GM21619 (cell line): ENCODE results near the gene BPGM.
"Not testable (repeated sequence)": the region's sequence is repeated elsewhere in the genome, so short reads cannot be mapped to it uniquely, and the experiment has no call there.

Experiments used
- ATAC-seq: cut with Tn5 transposase; IDR thresholded peaks from one replicate; pipeline ENCODE4 v1.9.1; 2021; ENCODE audit not compliant: unreplicated experiment

BPGM gene

DNA sequence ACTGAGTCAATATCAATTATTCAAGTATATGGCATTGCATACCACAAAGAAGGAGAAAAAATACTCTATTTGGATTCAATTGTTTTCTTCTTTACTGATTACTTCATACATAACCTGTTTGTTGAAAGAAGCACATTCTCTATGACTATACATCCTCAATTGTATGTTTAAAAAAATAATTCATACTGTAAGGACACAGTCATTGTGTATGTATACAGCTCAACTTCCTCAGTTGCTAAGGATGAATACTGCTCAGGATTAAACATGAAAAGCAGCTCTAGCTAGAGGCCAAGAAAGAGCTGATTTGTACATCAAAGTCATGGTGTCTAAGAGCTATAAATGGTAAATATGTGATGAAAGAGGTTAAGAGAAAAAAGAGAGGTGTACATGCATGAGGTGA, 15.8 kb upstream of the BPGM start:
- no peak for ATAC-seq

DNA sequence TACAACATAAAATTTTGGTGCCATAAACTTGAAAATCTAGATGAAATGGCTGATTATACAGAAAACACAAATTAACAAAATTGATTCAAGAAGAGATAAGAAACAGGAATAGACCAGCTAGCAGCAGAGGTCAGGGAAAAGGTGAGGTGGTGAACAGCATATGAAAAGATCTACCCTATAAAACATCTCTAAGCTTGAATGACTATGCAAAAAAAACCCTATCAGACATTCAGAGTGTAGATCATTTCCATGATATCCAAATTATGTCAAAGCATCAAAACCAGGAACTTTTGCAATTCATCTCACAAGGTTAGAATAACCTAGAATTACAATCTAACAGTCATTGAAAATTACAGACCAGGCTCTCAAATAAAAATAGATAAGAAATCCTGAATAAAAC, 14.6 kb upstream of the BPGM start:
- no peak for ATAC-seq

DNA sequence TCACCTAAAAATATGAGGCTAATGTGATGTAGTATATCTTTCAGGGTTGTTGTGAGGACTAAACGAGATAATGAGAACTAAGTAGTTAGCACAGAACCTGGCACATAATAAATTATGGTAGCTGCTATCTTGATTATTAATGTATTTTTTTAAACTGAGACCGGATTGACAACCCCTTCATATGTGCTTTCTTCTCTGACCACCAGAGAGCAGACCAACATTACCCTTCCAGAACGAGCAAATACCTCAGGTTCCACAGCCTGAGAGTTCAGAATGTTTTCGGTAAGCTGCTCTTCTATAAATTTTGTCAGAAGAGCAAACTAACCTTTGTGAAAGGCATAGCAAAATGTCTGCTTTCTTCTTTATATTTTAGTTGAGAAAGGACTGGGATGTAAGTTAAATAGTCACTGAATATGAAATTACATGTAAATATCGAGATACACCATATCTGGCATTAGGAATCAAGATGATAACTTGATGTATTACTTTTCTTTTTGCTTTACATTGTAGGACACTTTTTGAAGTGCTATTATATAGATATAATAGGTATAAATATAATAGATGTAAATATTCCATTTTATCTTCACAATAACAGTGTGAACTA, 13.6 kb upstream of the BPGM start:
- no peak for ATAC-seq

DNA sequence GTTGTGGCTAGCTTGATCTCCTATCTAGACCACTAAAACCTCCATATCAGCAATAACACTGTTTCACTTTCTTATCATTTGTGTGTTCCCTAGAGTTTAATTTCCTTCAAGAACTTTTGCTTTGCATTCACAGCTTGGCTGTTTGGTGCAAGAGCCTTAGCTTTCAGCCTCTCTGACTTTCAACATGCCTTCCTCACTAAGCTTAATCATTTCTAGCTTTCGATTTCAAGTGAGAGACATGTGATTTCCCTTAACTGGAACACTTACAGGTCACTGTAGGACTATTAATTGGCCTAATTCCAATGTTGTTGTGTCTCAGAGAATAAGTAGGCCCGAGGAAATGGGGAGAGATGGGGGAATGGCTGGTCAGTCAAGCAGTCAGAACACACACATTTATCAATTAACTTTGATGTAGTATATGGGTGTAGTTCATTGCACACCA, 10.6 kb upstream of the BPGM start:
- ATAC-seq, result peak; percentile 92

DNA sequence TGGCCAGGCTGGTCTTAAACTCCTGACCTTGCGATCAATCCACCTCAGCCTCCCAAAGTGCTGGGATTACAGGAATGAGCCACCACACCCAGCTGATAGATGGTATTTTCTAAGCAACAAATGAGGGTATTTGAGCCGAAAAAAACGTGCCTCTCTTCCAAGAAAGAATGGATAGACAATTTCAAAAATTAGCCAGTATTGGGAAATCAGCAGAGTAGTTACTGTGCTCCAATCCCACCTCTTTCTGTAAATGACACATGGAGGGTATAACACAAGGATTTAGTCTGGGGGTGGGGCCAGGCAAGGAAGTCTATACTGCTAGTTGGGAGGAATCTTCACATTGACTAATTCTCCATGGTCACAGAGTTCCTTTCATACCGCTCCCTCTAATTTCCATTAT, 9.2 kb upstream of the BPGM start:
- ATAC-seq, result no peak

DNA sequence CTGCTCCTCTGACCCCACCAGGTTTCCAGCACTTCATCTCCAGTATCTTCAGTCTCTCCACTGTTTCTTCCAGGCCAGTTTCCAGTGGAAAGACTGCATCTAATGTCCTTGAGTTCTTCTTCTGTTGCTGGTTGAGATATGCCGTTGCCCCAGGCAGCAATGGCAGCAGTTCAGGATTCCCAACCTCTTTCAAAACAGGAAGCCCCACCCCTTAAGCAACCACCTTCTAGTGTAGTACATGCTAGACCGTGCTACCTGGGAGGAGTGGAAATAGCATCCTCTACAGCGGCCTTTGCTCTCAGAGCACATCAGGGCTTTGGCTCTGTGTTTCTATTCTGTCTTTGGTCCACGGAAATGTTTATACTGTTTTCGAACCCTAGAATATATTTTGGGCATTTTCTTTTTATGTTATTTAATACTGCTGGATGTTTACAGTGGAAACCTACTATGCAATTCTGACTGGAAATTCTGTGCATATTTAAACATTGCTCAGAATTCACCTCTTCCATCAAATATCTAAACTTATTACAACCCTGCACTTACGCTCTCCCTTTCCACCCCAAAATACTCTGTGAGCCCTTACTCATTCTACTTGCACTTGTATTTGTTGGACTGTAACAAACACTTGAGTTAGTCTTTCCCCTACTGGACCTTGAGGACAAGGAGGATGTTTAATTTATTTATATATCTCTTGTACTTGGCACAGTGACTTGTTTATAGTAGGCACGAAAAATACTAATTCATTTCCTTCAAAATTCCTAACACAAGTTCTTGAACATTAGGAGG, 8.5 kb upstream of the BPGM start:
- ATAC-seq, result no peak

DNA sequence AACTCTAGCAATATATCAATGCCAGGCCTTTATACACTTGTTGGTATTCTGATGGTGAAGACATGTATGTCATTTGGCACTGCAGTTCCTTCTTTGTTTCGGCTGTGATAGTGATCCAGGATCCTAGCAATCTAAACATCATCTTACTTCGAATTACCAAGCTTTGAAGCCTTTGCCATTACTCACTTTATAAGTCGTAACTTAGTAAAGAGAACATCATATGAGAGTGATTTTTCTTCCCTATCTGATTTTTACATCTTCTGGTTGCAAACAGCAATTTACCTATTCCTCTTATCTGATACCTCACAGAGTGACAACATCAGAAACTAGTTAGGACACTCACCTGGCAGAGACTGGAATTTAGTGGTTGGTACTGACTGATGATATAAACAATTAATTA, 7.6 kb upstream of the BPGM start:
- no peak for ATAC-seq

DNA sequence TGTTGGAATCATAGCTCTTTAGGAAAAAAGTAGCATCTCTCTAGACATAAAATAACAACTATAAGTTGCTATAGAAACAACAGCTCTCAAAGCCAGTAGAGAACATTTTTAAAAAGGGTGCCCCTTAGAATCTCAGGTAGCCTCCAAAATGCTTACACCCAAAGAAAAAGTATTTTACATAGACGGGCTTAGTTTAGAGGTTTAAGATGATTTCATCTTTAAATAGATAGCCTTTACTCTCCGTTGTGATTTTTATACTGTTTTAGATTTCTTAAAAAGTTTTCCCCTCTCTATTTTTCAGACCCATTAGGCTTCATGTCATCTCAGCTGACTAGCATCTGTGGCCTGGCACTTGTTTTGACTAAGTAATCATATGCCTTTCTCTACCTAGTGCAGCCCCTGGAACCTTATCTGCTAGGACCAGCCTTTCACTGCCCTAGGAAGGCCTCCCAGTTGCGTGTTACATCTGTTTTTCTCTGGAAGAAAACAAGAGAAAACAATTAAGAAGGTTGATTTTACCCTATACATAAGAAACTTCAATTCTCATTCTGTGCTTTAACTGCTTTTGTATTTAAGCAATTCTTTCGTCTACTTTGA, 6.9 kb upstream of the BPGM start:
- ATAC-seq, result no peak

DNA sequence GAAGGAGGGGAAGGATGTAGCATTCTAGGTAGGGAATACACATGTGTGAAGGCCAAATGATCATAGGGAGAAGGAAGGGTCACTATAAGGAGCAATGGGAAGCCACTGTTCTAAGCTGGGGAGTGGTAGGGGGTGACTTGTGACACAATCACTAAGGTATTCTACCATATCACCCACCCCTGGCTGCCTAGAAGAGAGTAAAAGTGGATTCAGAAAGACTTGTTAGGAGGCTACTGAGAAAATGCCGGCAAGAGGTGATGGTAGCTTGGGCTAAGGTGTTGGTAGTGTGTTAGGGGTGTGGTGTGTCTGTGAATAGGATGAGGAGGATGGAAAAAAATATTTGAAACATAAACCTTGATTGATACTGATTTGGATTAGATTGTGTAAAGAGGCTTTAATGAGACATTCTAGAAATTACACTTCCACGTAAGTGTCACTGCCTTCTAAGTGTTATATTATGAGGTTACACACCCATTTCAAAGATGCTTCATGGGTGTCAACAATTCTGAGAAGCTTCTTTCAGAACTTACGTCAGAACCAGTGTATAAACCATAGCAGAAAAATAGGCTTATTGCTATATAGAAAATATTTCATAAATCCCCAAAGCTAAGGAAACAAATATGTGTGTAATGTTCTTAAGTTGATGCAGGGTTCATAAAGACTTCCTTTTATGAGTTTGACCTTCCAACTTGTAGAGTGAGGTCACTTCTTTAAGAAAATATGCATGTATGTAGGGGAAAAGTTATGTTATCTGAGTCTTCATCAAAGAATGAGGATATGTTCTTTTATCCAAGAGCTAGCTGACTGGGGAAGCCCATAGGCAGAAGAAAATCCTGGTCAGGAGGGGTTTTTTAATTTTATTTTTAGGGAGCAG, 5.6 kb upstream of the BPGM start:
- no peak for ATAC-seq

DNA sequence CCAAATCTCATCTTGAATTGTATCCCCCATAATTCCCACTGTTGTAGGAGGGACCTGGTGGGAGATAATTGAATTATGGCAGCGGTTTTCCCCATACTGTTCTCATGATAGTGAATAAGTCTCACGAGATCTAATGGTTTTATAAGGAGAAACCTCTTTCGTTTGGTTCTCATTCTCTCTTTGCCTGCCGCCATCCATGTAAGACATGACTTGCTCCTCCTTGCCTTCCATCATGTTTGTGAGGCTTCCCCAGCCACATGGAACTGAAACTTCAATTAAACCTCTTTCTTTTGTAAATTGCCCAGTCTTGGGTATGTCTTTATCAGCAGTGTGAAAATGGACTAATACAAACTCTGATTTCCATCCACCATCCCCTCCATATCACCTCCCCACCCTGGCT, 4.7 kb upstream of the BPGM start:
- ATAC-seq, result not testable (repeated sequence)

DNA sequence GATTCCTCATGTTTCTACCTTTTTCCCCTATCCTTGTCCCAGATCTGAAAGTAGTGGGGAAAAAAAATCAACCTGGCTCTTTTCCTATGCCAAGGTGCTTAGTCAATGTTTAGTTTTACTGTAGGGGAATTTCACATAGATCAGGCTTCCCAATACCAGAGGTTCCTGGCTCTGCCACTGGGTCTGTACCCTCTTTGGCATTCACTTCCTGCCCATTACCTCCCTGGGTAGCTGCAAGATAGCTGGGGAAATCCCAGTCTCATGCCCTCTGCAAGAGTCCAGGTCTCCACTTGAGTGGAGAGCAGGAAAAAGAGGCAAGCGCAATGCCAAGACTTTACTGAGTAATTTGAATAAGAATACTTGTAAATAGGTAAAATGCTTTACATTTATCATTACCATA, 3.5 kb upstream of the BPGM start:
- no peak for ATAC-seq

DNA sequence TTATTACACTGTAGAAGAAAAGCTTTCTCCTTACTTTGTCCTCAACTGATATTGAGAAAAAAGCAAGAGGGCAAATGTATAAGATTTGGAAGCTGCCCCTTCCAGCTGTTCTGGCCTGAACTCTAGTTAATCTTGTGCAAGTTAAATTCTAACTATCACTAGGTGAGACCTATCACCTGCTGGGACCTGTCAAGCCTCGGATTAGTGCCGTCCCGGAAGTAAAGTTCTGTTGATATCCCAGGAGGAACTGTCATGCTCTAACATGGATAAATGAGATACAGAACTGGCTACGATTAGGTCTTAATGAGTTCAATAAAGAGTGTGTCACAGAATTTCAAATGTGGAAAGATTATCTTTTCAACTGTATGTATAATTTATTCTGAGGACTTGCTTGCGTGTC, 1.2 kb upstream of the BPGM start:
- no peak for ATAC-seq

DNA sequence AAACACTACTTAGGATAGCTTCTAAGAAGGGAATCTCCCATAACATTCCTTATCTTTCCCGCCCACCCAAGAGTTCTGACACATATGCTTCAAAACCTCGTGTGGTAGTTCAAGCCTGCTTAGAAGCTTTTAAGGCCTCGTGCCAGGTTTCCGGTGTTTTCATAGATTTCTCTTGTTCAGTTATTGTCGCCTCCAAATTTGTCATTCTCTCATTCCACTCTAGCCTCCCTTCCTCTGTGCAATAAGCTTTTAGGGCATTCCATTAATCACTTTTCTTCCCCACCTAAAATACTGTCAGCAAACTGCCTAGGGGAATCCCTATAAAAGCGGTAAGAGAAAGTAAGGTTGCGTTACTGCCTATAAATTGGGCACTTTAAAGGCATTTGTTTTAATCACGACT, 718 bp upstream of the BPGM start:
- ATAC-seq, result no peak

DNA sequence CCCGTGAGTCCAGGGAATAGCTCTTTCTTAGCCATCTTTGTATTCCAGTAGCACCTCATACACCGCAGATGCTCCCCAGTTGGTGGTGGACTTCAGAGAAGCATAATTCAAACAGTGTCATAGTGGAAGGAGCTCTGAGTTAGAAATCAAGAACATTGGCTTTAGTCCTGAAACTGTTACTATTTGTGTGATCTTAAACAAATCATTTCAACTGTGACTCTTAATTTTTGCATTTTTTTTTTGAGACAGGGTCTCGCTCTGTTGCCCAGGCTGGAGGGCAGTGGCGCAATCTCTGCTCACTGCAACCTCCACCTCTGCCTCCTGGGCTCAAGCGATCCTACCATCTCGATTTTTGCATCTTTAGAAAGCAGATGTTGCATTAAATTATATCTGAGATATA, 1.8 kb downstream of the BPGM start:
- ATAC-seq, result no peak

DNA sequence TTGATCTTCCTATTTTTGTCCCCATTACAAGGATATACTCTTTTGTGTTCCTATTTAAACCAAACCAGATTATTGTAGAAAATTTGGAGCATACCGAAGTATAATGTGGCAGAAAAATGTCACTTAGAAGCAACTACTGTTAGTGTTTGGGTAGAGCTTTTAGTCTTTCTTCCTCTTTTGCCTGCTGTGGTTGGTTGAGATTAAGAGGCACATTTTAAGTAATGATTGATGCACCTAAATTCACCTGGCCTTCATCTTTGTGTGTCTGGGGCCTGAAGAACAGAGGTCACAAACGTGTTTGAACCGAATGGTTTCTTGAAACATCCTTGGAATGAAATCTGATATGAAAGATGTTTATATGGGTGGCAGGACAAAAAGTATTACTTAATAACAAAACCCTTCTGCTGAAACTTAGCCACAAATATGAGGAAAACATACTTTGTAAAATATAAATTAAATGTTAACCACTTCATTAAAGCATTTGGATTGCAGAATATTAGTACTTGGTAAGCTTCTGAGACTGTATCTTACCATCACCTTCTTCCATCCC, 2.6 kb downstream of the BPGM start:
- ATAC-seq, result no peak

DNA sequence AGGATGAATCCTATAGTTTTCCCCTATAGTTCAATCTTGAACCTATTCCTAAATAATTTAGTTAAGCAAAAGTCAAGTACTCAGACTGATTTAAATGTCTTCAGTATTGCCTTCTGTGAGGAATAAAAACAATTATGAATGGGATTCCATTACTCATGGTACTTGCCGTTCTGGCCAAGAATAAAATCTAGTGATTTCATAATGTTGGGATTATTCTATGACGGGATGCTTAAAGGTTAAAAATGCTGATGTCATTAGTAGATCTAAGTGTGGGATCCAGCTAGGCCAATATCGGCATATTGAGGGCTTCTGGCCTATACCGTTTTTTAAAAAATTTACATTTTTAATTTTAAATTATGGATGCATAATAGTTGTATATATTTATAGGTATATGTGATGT, 5.3 kb downstream of the BPGM start:
- no peak for ATAC-seq

DNA sequence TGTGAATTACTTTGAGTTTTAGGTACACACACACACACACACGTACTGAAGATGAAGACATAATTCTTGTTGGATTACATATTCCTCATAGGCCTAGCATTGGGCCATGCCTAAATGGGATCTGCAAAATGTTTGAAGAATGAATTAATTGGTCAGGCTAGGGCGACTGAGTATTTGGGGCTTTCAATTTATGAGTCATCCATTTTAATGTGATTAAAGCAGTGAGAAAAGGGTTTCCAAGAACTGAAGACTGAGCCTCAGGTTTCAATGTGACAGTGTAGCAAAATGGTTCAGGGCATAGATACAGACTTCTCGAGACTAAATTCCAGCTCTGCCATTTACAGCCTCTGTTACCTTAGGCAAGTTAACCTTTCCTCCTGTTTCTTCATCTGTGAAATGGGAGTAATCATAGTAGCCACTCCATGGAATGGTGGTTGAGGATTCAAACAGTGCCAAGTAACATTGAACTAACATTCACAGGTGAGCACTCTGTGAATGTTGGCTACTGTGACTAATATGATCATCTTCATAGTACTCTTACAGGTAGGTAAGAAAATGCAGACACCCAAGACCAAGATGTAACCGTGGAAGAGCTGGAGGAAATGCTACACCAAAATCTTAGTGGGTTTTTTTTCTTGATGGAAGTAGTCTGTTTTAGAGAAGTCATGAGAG, 7.6 kb downstream of the BPGM start:
- ATAC-seq, result no peak

DNA sequence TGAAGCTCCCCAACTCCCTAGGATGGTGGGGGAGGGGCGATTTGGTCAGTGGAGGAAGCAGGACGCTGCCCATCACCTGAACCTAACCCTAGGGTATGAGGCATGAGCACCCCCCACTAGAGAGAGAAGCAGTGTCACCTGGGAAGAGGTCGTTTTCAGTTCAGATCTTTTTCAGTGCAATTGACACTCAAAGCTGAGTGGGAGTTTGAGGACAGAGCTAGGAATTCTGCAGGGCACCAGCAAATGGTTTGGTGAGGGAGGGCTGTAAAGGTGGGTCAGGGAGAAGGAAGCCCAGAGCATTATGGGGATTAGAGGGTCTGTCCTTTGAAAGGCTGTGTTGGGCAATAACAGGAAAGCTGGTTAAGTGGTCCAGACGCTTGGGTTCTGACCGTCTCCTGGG, 10.9 kb downstream of the BPGM start:
- no peak for ATAC-seq

DNA sequence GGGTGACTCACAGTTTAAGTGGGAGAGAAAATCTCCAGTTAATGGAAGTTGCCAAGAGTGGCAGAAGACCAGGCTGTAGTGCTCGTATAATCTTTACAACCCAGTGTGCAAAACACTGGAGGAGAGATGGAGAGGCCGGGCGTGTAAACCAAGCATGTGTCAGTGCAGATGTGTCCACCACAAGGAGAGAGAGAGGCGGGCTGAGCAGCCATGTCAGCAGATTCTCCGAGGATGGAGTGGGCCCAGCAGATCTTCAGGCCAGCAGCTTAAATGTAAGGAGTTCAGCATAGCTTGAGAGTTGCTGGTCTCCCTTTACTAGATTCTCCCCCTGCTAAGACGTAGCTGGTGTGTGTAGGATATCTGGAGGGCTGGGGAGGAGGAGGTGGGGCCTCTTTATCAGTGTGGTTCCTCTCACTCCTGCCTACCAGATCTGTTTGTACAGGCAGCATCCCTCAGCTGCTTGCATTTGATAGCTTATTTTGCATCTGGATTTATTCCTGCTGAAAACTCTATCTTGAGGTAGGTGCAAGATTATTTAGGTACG, 13.7 kb downstream of the BPGM start:
- ATAC-seq, result no peak

DNA sequence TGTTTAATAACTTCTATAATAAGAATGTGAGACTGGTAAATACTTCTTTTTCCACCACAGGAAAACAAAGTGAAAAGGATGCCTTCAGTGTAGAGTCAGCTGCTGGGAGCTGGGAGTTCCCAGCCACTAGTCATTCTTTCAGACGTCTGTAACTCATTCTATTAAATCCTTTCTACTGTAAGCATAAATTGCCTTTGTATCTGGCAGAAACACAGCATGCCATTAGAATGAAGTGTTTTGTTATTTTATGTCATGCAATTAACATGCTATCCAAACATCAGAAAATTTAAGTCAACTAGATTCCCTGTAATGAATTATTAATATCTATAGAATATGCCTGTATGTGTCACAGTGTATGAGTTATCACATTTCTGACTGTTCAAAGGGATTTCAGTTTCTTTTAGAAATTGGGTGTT, 14.3 kb downstream of the BPGM start:
- ATAC-seq, result no peak
